AG09319 (cell line): Measurements from ENCODE around the gene FLYWCH1.

Source experiments
- DNase-seq: peaks from one replicate; pipeline ENCODE4 v3.0.0-alpha.2; 2010; ENCODE audit warnings: low read depth; ENCODE audit errors: extremely low read depth
- CTCF ChIP-seq: IDR thresholded peaks from 2 replicates; pipeline ENCODE4 v1.5.1; 2011; ENCODE audit warnings: low read depth, mild to moderate bottlenecking, inconsistent platforms, low read length, moderate library complexity

The FLYWCH1 gene

GRCh38 chr16:2956579-2956956 lies 44.8 kb downstream of the FLYWCH1 start:
- DNase-seq: no peak
- TF ChIP-seq CTCF: no peak

GRCh38 chr16:2959206-2959605 lies 47.5 kb downstream of the FLYWCH1 start:
- no peak for TF ChIP-seq CTCF
- no peak for DNase-seq

GRCh38 chr16:2960183-2961010 lies 48.7 kb downstream of the FLYWCH1 start:
- TF ChIP-seq CTCF: no peak
- no peak for DNase-seq

GRCh38 chr16:2962334-2963073 lies 50.8 kb downstream of the FLYWCH1 start:
- TF ChIP-seq CTCF: no peak
- DNase-seq: no peak

GRCh38 chr16:2963074-2963722 lies 51.5 kb downstream of the FLYWCH1 start:
- no peak for DNase-seq
- TF ChIP-seq CTCF: no peak

- no peak for TF ChIP-seq CTCF
- DNase-seq: no peak
These were observed 52.2 kb downstream of the FLYWCH1 start, which contains the start of gene KREMEN2 for GRCh38 chr16:2963723-2964474. Gene KREMEN2 (plus strand): TSS chr16:2964275. CDS start chr16:2964521, 246 bp downstream.
